NB4 (cell line): Measurements from ENCODE around the gene GNG5.

Source experiments
- DNase-seq: peaks from one replicate; pipeline ENCODE4 v3.0.0; 2010; ENCODE audit warnings: low read depth
- H3K4me3 ChIP-seq: one replicate; pipeline ENCODE4 v1.5.1; 2011; ENCODE audit warnings: mild to moderate bottlenecking, low read depth, low read length, moderate library complexity
- MYC ChIP-seq: IDR thresholded peaks from 2 replicates; pipeline ENCODE4 v1.6.1; 2011; ENCODE audit warnings: low read depth, low read length
- POLR2A ChIP-seq: IDR thresholded peaks from 2 replicates; pipeline ENCODE4 v1.6.1; 2011; ENCODE audit warnings: mild to moderate bottlenecking; ENCODE audit not compliant: insufficient read length; ENCODE audit errors: extremely low read depth
- TF ChIP-seq, protein P1 (sequence below): IDR thresholded peaks from 2 replicates; pipeline ENCODE4 v1.6.1; 2011; ENCODE audit warnings: low read depth, low read length
- TF ChIP-seq, protein P2 (sequence below): IDR thresholded peaks from one replicate; pipeline ENCODE4 v1.5.1; 2012; ENCODE audit warnings: low read depth, low read length

GNG5 gene

DNA sequence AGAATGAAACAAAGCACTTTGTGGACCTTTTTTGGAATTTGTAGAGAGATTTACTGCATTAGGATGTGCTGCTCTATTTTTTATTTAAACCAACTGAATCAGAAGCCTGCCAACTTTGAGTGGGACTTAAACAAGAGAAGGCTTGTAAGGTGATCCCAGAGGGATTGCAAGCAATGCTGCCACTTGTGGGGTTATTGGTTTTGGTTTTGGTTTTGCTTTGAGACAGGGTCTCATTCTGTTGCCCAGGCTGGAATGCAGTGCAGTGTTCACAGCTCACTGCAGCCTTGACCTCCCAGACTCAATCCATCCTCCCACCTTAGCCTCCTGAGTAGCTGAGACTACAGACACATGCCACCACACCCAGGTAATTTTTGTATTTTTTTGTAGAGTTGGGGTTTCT lies 32.2 kb upstream of the GNG5 start:
- no peak for DNase-seq
- TF ChIP-seq, protein P1, sequence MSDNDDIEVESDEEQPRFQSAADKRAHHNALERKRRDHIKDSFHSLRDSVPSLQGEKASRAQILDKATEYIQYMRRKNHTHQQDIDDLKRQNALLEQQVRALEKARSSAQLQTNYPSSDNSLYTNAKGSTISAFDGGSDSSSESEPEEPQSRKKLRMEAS, result no peak
- TF ChIP-seq MYC, result no peak
- no peak for TF ChIP-seq POLR2A
- TF ChIP-seq, protein P2, sequence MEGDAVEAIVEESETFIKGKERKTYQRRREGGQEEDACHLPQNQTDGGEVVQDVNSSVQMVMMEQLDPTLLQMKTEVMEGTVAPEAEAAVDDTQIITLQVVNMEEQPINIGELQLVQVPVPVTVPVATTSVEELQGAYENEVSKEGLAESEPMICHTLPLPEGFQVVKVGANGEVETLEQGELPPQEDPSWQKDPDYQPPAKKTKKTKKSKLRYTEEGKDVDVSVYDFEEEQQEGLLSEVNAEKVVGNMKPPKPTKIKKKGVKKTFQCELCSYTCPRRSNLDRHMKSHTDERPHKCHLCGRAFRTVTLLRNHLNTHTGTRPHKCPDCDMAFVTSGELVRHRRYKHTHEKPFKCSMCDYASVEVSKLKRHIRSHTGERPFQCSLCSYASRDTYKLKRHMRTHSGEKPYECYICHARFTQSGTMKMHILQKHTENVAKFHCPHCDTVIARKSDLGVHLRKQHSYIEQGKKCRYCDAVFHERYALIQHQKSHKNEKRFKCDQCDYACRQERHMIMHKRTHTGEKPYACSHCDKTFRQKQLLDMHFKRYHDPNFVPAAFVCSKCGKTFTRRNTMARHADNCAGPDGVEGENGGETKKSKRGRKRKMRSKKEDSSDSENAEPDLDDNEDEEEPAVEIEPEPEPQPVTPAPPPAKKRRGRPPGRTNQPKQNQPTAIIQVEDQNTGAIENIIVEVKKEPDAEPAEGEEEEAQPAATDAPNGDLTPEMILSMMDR, result no peak
- no peak overlapping the region for H3K4me3 ChIP-seq

DNA sequence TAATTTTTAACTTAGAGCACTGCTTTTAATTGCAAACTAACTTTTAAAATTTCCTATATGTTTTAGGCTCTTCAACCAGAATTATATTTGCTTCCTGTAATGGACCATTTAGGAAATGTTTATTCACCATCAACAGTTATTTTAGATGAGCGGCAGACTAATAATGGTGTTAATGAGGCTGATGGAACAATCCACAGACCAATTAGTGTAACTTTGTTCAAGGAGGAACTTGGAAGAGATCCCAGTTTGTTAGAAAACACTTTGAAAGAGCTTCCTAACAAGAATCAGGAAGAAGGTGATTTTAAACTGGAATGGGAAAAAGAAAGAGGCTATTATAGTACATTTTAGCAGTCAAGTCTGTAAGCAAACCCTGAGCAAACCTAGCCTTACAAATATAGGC lies 19.4 kb upstream of the GNG5 start:
- DNase-seq, result no peak
- H3K4me3 ChIP-seq, result no peak overlapping the region
- TF ChIP-seq, protein P2, result no peak
- TF ChIP-seq, protein P1, result no peak
- TF ChIP-seq MYC (no peak), POLR2A (no peak)

DNA sequence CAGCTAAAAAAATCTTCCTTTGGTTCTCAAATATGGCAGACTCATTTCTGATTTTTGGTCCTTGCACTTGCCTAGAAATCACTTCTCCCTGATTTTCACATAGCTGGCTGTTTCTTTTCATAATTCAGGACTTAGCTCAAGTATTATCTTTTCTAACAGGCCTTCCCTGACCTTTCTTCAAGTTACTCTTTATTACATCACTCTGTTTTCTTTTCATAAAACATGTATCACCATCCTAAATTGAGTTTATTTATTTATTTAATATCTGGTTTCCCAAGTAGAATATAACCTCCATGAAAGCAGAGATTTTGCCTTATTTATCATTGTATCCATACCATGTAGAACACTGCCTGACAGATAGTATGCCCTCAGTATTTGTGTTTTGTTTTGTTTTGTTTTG lies 18.2 kb upstream of the GNG5 start:
- H3K4me3 ChIP-seq, result no peak overlapping the region
- DNase-seq, result no peak
- TF ChIP-seq, protein P2, result no peak
- TF ChIP-seq POLR2A (no peak), MYC (no peak)
- TF ChIP-seq, protein P1, result no peak

DNA sequence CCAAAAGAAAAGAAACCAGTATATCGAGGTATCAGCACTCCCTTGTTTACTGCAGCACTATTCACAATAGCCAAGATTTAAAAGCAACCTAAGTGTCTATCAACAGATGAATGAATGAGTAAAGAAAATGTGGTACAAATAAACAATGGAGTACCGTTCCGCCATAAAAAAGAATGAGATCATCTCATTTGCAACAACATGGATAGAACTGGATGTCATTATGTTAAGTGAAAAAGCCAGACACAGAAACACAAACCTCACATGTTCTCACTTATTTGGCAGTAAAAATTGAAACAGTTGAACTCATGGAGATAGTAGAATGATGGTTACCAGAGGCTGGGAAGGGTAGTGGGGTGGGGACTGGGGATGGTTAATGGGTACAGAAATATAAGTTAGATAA lies 4.3 kb upstream of the GNG5 start:
- no peak overlapping the region for H3K4me3 ChIP-seq
- no peak for TF ChIP-seq POLR2A
- TF ChIP-seq, protein P1, result no peak
- TF ChIP-seq, protein P2, result no peak
- TF ChIP-seq MYC, result no peak
- no peak for DNase-seq

DNA sequence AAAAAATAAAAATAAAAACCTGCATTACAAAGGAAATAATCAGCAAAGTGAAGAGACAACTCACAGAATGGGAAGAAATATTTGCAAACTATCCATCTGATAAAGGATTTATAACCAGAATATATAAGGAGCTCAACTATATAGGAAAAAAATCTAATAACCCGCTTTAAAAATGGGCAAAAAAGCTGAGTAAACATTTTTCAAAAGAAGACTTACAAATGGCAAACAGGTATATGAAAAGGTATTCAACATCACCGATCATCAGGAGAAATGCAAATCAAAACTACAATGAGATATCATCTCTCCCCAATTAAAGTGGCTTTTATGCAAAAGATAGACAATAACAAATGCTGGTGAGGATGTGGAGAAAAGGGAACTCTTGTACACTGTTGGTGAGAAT lies 3.8 kb upstream of the GNG5 start:
- no peak overlapping the region for H3K4me3 ChIP-seq
- DNase-seq, result no peak
- TF ChIP-seq, protein P1, result no peak
- TF ChIP-seq, protein P2, result no peak
- TF ChIP-seq MYC, result no peak
- no peak for TF ChIP-seq POLR2A

DNA sequence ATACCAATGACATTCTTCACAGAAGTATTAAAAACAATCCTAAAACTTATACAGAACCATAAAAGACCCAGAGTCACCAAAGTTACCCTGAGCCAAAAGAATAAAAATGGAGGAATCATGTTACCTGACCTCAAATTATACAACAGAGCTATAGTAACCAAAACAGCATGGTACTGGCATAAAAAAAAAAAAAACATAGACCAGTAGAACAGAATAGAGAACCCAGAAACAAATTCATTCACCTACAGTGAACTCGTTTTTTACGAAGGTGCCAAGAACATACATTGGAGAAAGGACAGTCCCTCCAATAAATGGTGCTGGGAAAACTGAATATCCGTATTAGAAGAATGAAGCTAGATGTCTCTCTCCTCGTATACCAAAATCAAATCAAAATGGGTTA lies 2.6 kb upstream of the GNG5 start:
- TF ChIP-seq POLR2A, result no peak
- no peak overlapping the region for H3K4me3 ChIP-seq
- DNase-seq, result no peak
